GM21447 (cell line): Measurements from ENCODE around the gene AGAP1.

Source experiments
- ATAC-seq: cut with Tn5 transposase; IDR thresholded peaks from one replicate; pipeline ENCODE4 v1.9.1; 2021; ENCODE audit not compliant: unreplicated experiment

AGAP1 gene

DNA sequence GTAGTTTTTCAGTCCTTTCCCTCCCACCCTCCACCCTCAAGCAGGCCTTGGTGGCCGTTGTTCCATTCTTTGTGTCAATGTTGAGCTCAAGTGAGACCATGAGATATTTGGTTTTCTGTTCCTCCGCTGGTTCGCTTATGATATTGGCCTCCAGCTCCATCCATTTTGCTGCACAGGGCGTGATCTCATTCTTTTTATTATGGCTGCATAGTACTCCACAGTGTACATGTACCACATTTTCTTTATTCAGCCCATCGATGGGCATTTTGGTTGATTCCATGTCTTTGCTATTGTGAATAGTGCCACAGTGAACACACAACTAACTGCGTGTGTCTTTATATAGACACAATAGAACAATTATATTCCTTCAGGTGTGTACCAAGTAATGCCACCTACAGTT lies 14.1 kb downstream of the AGAP1 start:
- ATAC-seq: no peak

DNA sequence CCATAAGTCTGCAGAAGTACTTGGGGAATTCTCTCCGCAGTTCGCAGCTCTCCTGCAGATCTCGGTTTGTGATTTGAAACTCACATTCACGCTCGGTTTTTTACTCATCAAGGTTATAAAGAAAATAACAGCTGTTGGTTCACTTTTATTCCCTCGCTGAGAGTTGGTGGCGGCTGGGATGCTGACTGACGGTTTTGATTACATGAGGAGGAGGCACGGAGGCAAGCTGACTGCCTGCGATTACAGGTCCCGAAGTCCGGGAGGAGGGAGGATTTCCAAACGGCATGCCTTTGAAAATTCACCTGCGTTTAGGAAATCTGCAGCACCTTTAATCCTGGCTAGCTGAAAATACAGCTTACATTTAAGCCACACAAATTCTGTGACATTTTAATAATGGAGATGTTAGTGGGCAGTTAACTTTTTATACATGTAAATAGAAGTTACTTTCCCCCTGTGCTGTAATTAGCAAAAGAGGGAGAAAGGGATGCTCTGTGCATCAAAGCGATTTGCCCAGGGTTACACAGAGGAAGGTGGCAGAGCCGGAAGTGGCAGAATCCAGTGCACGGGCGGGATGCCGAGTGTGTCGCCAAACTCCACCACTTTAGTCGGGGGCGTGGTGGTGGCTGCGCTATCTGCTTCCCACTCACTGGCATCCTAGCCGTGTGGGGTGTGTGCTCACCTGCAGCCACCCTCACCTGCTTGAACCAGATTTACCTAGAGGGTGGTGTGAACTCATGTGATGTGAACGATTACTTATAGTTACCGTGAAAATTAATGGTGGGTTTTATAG lies 14.7 kb downstream of the AGAP1 start:
- no peak for ATAC-seq

DNA sequence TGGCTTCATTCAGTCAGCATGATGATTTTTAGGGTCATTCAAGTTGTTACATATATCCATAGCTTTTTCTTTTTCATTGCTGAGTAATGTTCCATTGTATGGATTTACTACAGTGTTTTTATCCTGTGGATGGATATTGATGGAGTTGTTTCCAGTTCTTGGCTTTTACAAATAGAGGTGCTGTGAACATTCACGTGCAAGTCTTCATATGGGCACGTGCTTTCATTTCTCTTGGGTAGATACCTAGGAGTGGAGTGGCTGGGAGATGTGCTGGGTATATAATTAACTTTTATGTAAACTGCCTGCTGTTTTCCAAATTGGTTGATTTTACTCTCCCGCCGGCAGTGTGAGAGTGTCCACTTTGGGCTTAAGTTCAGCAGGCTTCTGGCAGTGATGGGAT lies 16.5 kb downstream of the AGAP1 start:
- ATAC-seq: no peak

DNA sequence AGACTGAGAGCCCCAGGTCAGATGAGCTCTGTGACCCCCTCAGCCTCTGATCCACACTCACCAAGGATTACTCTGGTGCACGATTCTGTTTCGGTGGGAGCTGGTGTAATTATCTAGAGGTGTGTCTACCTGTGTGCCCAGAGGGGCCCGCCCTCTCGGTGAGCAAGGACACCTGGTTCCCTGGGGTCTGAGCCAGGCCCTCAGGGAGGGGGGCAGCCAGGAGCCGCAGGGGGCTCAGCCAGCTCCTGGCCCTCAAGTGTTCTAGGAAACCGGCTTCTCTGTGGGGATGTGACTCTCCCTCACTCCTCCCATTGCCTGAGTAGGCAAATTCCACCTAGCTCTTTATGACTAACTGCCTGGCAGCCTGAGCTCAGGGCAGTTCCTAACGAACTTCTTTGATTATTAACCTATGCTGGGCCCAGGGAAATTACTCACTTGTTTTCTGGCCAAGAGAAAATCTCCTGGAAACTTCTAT lies 17.4 kb downstream of the AGAP1 start:
- no peak for ATAC-seq

DNA sequence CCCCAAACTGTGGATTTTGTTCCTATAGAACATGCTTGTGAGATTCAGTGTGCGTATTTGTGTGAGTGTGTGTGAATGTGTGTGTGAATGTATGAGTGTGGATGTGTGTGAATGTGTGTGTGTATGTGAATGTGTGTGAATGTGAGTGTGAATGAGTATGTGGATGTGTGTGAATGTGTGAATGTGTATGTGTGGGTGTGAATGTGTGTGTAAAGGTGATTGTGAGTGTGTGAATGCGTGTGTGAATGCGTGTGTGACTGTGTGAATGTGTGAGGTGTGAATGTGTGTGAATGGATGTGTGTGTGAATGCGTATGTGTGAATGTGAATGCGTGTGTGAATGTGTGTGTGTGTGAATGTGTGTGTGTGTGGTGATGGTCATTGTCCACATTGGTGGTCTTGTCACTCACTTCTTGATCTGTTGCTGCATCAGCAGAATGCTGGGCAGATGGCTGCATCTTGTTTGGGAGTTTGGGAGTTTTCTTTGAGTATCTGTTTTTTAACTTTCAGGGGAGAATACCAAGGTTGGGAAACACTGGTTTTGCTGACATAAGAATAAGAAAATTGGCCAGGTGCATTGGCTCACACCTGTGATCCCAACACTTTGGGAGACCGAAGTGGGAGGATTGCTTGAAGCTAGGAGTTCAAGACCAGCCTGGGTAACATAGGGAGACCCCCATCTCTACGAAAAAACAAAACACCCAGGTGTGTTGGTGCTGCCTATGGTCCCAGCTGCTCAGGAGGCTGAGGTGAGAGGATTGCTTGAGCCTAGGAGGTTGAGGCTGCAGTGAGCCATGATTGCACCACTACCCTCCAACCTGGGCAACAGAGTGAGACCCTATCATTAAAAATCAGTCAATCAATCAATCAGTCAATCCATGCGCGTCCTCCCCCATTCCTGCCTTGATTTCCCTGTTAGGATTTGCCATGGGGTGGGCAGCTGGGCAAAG lies 18.2 kb downstream of the AGAP1 start:
- no peak for ATAC-seq

DNA sequence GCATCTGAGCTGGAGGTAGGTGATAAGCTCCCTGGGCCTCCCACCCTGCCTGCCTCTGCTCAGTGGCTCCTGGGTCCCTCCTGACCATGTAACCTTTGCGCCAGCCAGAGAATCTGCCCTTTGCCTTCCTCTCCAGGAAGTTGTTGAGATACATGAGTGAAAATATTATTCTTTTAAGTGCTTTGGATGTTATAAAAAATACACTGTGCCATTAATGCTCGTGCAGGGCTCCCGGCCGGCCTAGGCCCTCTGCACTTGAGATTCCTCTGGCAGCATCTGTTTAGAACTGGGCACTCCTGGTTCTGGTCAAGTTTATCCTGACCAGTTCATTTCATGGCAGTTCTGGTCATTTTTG lies 18.8 kb downstream of the AGAP1 start:
- ATAC-seq: no peak

DNA sequence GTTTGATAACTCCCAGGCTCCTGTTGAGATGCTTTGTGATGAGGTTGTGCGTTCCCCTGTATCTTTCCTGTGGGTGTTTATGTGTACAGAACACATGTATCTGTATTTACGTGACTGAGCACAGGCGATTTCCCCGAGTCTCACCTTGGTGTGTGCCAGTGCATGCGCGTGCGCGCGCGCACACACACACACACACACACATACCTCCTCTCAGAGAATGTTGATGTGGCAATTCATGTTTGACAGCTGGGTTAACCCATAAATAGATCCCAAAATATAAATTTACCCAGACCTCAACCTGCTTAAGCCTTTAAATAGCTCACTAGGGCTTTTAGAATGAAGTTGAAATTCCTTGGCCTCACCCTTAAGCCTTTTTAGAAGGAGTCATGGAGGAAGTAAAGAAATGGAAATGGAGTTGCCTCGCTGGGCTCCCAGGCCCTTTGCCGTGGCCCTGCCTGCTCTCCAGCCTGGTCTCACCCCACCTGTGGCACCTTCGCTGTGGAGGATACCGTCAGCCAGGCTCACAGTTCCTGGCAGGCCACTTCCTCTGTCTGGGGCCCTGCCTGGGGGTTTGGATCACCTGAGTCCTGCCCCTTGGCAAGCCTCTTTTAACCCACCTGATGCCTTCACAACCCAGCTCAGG lies 20.3 kb downstream of the AGAP1 start:
- no peak for ATAC-seq

DNA sequence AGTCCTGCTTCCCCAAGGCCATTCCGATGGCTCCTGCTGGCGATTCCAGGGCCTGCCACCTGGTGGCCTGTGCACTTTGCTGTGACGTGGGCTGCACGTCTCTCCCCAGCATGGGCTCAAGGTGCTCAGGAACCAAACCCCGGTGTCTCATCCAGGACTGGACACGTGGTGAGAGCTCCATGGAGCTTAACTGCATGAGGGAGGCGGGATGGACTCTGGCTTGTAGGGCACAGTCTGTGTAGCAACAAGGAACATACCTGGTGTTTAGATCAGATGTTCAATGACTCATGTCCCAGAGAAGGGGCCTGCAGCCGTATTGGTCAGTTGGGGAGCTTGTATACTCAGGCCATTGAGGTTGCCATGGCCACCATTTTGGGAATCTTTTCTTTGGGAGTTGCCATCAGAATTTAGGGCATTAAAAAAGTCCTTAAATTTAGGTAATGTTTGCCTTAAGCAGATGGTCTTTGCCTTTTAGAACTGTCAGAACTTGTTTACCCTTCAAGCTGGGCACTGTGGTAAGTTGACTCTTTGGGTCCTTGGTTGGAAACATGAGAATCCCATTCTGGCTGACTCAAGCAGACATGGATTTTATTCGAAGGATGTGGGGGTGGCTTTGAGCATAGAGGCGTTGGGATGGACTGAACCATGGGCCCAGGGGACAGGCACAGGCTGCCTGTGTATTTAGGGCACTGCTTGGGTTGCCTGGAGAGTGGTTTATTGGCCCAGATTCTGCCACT lies 21.0 kb downstream of the AGAP1 start:
- ATAC-seq: no peak

DNA sequence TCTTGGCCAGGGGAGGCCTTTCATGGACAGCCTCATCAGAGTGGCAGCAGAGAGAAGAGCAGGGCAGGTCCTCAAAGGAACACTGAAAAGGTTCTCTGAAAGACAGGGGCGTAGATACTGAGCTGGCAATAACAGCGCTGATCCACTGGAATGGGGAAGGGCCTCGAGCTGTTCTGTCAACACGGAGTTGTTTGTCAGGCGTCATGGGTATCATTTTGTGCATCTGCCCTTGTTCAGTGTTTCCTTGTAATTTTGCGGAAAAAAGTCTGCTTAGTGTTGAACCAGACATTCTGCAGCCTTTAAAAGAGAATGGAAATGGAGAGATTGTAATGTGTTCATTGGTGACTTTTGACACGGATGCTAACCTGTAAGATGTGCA lies 21.5 kb downstream of the AGAP1 start:
- ATAC-seq: no peak

DNA sequence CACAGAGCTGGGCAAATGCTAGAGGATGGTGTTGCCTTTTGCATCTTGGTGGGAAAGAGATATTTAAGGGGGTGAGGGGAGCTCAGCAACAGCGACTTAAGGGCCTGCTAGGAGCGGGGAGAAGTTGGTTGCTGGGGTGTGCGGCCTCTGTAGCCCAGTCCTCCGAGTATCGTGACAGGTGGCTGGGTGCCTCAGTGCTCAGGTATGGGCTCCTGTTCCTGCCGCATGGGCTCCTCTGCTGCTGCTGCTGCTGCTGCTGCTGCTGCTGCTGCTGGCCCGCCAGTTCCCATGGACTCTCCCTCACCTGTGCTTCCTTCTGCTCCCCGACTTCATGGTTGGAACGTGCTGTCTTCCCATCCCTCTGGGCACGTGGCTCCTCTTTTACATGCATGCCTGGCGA lies 22.0 kb downstream of the AGAP1 start:
- no peak for ATAC-seq

DNA sequence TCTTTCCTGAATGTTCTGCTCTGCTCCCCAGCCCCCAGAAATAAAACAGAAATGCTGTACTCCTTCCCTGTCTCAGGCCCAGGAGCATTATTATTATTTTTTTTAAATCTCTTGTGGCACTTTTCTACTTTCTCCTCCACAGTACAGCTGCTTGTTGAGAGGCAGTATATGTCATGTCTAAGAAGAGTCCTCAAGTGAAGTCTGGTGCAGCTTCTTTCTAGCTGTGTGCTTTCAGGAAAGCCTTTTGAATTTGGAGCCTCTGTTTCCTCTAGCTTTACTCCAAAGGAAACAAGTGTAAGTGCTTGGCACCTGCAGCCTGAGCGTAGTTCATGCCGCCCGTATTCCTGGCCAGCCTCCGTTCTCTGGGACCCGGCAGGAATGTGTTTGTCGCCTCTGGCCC lies 22.4 kb downstream of the AGAP1 start:
- no peak for ATAC-seq

DNA sequence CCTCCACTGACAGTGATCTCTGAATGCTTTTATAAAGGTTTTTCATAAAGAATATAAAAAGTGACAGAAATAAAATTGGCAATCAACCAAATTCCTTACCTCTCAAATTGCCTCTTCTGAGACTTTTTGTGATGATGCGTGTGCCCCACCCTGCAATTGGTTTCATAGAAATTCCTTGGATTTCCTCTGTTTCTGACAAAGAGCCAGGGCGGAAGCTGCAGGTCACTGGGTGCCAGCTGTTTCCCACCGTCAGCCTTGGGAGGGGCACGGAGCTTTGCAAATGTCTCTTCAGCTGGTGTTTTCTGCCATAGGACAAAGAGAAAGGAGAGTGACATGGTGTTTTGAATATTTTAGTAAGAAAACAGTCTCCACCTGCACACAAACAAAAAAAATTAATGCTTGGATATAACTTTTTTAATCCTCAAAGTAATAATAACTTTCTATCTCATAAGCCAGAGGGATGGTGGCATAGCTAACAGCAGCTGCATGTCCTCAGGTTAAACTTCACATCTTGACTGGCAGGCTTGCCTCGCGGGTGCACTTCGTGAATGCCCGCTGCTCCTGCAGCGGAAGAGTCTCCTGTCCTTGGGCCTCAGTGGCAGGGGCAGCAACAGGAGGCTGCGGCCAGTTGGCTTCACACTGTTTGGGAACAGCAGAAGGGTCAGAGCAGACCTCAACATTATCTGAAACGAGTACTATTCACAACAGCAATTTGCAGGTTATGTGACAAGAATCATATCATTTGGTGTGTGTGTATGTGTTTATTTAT lies 24.7 kb downstream of the AGAP1 start:
- no peak for ATAC-seq

DNA sequence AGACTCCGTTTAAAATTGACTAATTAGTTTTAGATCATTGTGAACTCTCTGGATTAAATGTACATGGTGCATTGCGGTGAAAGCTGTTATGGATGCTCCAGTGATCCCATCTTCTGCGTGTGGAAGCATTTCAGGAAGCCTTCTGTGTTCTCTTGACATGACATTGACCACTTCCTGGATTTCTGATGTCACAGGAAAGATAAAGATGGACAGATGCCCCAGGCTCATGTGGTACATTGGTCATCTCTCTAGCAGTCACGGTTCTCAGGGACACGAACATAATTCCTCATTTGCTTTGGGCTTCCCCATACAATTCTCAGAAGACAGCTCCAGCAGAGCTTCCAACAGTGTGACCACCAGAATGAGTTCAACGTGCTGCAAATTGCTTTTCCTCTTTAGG lies 26.9 kb downstream of the AGAP1 start:
- ATAC-seq: no peak

DNA sequence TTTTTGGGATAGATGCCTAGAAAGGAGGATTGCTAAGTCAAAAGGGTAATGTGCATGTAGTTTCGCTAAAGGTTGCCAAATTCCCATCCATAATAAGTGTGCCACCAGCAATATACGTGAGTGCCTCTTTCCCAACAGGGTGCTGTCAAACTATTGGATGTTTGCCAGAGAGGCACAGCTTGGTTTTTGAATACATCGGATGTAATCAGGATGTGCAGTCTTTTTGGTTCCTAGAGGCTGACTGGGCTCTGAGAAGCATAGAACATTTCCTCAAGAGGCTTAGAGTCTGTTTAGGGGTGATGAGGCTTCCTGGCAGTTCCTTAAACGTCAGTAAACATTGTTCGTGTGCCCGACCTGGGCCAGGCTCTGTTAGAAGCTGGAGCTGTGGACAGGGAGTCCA lies 28.0 kb downstream of the AGAP1 start:
- ATAC-seq: no peak

DNA sequence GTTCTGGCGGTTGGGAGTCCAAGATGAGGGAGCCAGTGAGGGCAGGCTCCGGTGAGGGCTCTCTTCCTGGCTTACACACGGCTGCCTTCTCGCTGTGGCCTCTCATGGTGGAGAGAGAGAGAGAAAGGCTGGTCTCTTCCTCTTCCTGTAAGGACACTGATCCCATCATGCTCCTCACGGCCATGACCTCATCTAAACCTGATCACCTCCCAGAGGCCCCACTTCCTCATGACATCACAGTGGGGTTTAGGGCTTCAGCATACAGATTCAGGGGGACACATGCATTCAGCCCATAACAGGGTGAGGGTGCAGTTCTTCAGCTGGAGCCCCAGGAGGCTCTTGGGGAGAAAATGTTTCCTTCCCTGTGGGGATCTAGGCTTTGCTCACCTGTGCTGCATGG lies 29.2 kb downstream of the AGAP1 start:
- ATAC-seq: no peak

DNA sequence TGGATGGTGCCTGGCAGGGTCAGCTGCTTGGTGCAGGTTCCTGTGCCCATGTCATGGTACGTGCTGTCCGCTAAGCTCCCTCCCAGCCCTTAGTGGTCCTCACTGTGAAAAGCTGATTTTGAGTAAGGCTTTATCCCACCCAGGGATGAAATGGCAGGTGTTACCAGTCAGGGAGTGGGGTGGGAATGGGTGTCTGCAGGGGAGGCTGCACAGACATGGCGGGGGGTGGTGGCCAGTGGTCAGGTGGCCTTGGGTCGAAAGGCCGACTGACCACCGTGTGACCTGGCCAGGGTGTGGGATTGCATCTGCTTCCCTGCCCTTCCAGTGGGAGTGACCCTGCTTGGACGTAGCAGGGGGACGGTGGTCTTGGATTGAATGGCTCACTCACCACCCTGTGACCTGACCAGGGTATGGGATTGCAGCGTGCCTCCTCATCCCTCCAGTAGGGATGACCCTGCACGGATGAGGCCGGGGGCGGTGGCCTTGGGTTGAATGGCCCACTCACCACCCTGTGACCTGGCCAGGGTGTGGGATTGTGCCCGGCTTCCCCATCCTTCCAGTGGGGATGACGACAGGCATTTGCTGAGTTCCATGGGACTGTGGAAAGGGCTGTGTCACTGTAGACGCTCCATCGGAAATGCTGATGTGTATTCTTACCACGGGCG lies 29.8 kb downstream of the AGAP1 start:
- no peak for ATAC-seq

DNA sequence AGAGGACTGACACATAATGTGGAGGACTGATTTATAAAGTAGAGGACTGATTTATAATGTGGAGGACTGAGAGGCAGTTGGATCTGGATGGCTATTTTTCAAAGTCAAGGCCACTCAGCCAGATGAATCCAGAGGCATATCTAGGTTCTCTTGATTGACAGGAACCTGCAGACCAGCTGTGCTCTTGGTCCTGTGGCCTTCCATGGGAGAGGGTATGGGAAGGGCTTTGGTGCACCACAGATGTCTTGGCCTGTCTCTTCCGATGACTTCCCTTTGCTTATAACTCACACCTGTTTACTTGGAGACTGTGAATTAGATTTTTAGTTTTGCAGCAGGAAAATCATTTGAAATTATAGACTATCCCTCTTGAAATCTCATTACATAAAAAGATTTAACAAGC lies 32.3 kb downstream of the AGAP1 start:
- ATAC-seq: no peak

DNA sequence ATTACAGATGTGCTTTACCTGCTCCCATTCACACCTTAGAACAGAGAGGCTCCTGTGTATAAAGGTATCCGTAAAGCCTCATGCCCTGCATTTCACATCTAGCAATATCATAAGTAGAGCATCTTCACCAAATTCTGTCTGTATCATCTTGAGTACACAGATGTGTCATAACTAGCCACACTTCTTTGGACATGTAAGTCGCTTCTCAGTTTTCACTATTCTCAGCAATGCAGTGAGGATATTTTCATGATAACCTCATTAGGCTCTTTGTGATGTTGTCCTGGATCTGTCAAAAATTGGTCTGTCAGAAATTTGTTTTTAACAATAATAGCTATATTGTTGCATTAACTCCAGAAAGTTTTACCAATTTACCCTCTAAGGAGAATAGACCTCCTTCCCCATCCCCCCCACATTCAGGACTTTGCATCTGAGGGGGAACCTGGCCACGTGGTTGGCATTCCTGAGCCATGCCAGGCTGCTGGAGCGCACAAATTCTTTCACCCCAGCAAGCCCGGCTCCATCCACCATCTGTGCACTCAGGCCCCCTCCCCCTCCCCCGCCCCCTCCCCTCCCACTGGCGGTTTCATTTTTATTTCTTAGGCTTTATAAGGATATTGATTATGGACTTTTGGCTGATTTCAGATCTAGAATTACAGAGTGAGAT lies 34.1 kb downstream of the AGAP1 start:
- ATAC-seq: no peak

DNA sequence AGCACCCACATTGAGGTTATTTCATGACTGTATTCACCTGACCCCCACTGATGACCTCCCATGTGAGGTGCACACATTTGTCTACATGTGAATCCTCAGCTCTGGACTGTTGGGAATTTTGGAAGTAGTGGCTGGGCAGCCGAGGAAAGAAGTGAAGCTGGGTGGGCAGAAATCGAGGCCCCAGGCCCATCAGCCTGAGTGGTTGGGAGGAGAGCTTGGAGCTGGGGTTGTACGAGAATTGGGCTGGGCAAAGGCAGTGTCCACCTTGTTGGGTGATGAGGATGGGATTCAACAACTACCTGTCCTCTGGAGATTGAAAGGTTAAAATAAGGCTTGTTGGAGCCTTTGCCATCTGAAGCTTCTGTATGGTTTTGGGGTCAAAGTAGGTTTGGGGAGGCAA lies 35.8 kb downstream of the AGAP1 start:
- ATAC-seq: no peak
